Left kidney (tissue), 2 donors: ENCODE data around the gene PHKA2. TPM values are rescaled to one million over a fixed set of nuclear protein-coding genes. Genes with fewer than 3 reads are reported as not detected.
A peak's percentile ranks its signal among the peaks of the same experiment; 100 is the strongest.

Experiments
- DNase-seq: peaks from one replicate; pipeline ENCODE4 v3.0.0-alpha.2; 2013
- polyA plus RNA-seq: library from polyadenylated mRNA; unstranded; fragments of 120-200 nt; gene quantifications from one replicate; pipeline ENCODE4 v1.2.1, GENCODE V29; 2013; ENCODE audit not compliant: insufficient read length

The PHKA2 gene
- polyA plus RNA-seq, 1 donor, result 48.0 TPM

- no peak for DNase-seq
Measured at GRCh38 chrX:18888281-18888680, 95.6 kb downstream of the PHKA2 start.

GRCh38 chrX:18887825-18888212 is 96.1 kb downstream of the PHKA2 start:
- no peak for DNase-seq

DNA sequence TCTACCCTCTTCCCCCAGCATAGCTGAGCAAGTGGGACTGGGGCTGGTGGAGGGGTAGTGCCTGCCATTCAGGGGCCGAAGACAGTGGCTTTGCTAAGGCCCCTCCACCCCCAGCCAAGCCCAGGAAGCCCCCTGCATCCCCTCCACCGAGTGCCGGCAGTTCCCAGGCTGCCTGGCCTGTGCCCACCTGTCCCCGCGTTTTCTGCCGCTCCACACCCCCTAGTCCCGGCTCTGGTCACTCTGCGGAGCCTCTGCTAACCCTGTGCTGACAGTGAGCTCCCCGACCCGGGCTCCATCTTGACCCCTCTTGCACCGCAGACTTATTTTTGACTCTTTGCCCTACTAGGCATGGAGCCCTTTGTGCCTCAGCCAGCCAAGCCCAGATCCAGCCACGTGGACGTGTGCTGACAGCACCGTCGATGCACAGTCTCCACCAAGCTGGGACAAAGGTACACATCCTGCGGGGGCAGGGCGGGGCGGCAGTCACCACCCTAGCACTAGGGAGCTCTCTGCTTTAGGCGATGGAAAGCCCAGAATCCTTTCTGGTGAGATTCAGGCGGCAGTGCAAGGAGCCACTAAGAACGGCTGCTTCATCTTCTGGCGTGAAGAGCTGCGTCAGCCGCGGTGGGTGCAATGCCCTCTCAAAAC is 96.6 kb downstream of the PHKA2 start:
- DNase-seq, result no peak

GRCh38 chrX:18886344-18887161 is 97.4 kb downstream of the PHKA2 start:
- peak; percentile 67 for DNase-seq

- DNase-seq, result no peak
Measured at GRCh38 chrX:18886005-18886343, 97.9 kb downstream of the PHKA2 start.

- DNase-seq, result no peak
Measured at GRCh38 chrX:18885328-18886004, 98.4 kb downstream of the PHKA2 start.

DNA sequence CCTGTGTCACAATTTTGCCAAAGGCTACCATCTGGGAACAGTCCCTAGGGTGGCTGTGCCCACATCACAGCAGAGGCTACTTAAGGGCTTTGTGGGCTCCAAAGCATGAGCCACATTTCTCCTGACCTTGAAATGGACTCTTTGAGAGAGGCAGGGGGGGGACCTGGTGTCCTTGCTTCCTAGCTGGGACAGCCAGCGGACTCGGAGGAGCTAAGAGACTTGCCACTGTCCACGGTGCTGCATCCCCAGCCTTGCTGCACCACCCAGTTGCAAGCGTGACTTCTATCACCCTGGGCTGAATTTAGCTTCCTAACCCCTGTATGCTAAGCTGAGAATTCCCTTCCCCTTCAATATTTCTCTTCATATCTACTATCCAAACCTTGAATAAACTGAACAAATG is 99.0 kb downstream of the PHKA2 start:
- no peak for DNase-seq

- no peak for DNase-seq
Measured at GRCh38 chrX:18883961-18884765, 99.8 kb downstream of the PHKA2 start.

GRCh38 chrX:18883234-18883960 is 100.5 kb downstream of the PHKA2 start:
- DNase-seq, result no peak

DNA sequence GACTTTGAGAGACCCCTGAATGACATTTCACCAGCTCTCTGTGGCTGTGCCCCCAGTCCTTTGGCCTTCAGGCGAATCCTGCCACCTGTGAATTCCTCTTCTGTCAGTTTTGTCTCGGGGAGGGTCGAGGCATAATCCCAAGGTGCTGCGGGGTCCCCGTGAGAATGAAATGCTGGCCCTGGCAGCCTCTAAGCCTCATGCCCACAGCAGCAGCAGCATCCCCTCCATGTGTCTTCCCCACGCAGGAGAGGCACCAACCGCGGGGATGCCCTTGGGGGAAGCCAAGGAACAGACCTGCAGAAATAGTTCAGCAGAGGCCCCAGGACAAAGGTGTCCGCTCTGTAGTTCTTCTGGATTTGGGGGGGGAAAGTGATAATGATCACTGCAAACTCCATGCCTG is 104.8 kb downstream of the PHKA2 start:
- DNase-seq, result no peak

GRCh38 chrX:18877469-18877868 is 106.4 kb downstream of the PHKA2 start:
- no peak for DNase-seq

- DNase-seq, result no peak
Measured at GRCh38 chrX:18875256-18875878, 108.5 kb downstream of the PHKA2 start.

DNA sequence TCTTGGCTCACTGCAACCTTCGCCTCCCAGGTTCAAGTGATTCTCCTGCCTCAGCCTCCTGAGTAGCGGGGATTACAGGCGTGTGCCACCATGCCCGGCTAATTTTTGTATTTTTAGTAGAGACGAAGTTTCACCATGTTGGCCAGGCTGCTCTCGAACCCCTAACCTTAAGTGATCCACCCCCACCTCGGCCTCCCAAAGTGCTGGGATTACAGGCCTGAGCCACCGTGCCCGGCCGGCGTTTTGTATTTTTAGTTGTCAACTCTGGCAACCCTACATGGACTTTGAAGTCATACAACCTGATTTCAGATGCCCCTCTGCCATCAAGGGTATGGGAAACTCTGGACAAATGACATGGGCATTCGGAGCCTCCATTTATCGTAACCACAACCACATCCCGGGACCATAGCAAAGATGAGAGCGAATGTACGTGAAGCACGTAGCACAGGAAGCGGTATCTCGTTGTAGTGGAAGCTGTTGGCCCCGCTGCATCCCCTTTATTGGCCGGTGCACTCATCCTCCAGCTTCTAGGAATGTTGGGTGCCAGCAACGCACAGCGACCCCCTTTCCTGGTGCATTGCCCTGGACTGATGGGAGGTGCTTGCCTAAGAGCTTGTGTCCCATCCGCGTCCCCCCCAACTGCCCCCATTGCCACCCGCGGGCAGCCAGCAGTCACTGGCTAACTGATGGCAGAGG is 109.2 kb downstream of the PHKA2 start:
- DNase-seq, result no peak

DNA sequence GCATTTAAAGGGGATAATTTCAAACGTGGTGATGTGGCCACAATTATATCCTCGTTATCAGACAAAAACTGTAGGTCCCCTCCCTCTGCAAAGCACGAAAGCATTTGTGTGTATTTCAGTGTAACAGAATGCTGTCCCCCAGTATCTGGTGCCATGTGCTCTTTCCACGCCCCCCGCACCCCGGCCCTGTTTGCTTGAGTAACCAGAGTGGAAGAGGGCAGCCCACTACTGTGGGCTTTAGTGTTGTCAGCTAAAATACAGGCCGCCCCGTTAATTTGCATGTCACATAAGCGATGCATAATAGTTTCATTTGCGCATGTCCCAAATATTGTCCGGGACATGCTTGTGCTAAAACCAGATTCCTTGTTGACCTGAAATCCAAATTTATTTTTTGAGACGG is 110.1 kb downstream of the PHKA2 start:
- no peak for DNase-seq

DNA sequence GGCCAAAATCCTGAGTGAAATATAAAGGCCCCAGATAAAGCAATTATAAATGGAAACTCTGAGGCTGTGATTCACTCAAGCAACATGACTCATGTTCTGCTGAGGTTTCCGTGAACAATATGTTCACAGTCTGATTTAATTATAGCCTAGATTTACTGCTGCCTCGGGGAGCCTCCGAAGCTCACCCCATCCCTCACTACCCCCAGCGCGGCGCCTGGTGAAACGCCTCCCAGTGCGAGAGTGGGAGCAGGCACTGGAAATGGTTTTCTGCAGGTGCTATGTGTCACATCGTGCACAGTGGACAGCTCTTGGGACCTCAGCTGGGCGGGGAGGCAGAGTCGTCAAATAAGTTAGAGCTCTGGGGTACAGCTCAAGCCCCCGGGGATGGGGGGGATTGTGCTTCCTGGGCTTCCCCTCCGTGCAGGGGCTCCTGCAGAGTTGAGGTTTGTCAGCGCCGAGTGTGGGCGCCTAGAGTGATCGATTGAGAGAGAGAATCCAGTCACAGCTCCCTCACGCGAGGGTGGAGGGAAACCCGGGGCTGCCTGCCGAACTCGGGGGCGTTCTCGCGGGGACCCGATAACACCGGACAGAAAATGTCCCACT is 110.6 kb downstream of the PHKA2 start:
- DNase-seq, result no peak

GRCh38 chrX:18872621-18873020 is 111.3 kb downstream of the PHKA2 start:
- DNase-seq, result no peak

DNA sequence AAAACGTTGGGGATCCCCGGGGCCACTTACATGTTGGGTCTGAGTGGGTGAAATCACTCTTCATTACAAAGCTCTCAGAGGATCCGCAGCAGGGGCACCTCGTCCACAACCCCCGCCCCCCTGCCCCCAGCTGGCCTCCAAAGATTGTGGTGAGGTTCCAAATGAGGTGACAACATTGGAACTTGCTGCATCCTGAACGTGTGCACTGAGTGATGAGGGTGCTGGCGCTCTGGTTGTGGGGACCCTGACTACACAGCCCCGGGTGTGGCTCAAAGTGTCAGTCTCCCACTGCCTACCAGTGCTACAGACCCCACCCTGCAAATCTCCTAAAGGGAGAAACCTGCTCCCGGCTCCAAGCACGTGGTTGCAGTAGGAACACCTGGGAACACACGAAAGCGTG is 111.9 kb downstream of the PHKA2 start:
- no peak for DNase-seq

- DNase-seq, result no peak
Measured at GRCh38 chrX:18871161-18871890, 112.6 kb downstream of the PHKA2 start.

DNA sequence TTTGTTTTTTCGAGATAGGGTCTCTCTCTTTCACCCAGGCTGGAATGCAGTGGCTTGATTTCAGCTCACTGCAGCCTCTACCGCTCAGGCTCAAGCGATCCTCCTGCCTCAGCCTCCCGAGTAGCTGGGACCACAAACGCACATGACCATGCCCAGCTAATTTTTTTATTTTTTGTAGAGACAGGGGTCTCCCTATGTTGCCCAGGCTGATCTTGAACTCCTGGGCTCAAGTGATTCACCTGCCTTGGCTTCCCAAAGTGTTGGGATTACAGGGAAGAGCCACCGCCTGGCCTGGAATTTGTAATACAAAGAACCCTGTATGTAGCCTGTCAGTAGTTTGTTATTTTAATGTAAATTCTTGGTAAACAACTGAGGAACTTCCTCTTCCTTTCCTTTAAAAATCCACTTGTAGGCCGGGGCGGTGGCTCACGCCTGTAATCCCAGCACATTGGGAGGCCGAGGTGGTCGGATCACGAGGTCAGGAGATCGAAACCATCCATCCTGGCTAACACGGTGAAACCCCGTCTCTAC is 119.5 kb downstream of the PHKA2 start:
- no peak for DNase-seq
